Globus pallidus (tissue), 1 donor: ENCODE results near the gene GSAP.
"Not testable (repeated sequence)": the region's sequence is repeated elsewhere in the genome, so short reads cannot be mapped to it uniquely, and the experiment has no call there.

Experiments used
- DNase-seq: peaks from one replicate; pipeline ENCODE4 v3.0.0-alpha.2; 2015; ENCODE audit warnings: low spot score

The GSAP gene

DNA sequence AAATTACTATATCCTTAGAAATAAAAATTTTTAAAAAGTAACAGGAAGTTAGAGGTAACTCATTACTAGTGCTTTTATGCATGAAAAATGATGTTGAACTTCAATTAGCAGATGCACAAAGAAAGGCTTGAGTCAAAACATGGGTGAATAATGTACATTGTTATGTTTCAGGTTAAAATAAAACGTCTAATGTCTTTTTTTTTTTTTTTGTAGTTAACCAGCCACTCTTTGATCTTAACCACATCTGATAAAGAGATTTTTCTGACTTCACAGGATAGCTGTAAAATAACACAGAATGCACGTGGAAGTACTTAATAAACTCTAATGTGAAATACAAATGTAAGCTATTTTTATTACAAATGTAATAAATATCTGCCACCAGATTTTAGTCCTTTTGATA lies 61.7 kb downstream of the GSAP start:
- DNase-seq: no peak

DNA sequence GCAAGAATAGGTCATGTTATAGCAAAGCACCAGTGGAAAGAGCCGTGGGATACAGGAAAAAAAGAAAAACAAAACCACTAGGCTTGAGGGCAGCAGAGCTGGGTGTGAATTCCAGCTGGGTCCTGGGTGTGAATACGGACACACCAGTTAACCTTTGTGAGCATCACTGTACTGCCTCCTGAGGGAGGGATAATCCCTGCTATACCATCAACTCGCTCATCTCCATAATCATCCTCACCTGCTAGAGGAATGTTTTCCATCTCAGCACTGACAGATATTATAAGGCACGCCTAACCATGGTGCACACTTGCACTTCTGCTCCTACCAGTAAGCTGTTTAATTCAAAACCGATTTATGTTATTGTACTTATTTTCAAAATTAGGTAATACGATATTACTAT lies 62.2 kb downstream of the GSAP start:
- no peak for DNase-seq

DNA sequence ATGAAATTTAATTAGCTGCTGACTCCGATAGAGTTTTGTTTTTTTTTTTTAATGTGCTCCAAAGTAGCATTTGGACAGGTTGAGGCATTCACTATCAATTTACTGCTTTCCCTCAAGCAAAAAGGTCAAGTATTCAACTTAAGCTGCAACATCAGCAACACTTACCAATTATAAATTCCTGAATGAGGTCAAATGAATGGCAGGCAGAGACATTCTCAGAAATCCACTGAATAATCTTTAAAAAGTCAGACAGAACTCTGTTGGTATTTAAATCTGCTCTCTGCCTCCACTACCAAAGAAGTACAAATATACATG lies 62.8 kb downstream of the GSAP start:
- DNase-seq: no peak

DNA sequence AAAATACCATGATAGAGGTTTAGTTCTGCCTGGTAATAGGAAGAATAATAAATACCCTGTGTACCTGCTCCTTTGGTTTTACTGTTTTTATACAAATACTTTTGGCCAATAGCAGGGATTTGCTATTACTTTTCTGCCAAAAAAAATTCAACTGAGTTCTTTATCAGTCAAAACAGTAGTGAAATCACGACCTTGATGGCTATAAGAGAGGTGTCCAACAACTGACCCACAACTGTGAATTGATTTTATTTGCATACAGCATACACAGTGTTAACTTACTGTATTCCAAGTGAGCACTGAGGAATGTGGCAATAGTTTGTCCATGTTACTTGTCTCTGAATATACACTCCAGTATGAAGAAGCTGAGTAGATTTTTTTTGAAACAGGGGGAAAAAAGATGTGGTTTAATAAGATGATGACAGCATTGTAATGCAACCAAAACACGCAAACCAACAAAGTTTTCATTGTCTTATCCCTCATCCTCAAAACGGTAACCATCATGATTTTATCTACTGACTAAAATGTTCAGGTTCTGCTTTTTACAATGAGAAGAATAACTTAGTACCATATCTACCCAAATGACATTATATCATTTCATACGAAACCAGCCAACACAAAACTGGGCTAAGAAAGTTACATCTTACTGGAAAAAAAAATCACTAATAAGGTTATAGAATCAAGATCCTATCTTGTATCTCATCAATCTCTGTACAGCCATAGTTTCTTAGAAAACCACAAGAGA lies 63.3 kb downstream of the GSAP start:
- DNase-seq: no peak

- no peak for DNase-seq
Measured at GRCh38 chr7:77351539-77352004, 64.6 kb downstream of the GSAP start.

GRCh38 chr7:77349141-77349540 lies 67.0 kb downstream of the GSAP start:
- DNase-seq: no peak

DNA sequence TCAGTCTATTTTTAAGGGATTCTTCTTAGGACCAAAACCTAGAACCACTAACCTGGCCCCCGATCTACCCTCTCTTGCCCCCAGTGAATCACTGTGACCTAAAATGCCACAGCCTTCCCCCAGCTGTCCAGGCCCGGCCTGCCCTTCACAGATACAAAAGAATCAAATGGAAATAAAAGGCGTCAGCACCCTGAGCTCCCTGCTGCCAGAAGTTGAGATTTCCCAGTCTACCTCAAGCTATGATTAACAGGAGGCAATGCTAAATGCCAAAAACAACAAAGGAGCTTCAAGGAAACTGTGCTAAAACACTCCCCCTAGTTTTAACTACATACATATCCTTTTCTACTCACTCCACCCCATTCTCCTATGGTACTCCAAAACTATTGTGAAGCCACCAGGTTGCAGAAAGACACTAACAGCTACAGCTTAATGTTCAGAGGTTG lies 67.8 kb downstream of the GSAP start:
- no peak for DNase-seq

- no peak for DNase-seq
Measured at GRCh38 chr7:77346441-77346840, 69.7 kb downstream of the GSAP start.

GRCh38 chr7:77345426-77345825 lies 70.7 kb downstream of the GSAP start:
- not testable (repeated sequence) for DNase-seq

DNA sequence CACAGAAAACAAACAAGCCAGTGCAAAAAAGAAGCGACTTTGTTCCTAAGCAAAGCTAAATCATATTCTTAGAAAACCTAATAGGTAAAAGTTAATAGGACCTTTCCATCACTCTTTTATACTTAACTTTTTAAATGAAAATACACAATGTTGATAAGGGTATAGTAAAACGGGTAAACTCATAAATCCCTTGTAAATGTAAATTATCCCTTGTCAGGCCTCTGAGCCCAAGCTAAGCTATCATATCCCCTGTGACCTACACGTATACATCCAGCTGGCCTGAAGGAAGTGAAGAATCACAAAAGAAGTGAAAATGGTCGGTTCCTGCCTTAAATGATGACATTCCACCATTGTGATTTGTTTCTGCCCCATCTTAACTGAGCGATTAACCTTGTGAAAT lies 76.4 kb downstream of the GSAP start:
- DNase-seq: no peak

- no peak for DNase-seq
Measured at GRCh38 chr7:77338883-77339629, 77.1 kb downstream of the GSAP start.

DNA sequence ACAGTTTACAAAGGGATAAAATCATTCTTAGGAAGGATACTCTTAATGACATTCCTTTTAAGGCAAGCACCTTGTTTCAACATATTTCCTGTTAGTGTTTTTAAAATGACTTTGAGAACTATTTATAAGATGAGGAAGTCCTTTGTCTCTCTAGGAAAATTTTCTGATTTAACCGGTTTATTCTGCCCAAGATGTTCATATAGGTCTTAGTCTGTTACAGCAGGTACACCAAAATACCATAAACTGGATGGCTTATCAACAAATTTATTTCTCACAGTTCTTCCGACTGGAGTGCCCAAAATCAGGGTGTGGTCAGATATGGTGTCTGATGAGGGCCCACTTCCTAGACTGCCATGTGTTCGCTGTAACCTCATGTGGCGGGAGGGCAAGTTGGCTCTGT lies 77.9 kb downstream of the GSAP start:
- DNase-seq: no peak

GRCh38 chr7:77337456-77337990 lies 78.6 kb downstream of the GSAP start:
- no peak for DNase-seq

DNA sequence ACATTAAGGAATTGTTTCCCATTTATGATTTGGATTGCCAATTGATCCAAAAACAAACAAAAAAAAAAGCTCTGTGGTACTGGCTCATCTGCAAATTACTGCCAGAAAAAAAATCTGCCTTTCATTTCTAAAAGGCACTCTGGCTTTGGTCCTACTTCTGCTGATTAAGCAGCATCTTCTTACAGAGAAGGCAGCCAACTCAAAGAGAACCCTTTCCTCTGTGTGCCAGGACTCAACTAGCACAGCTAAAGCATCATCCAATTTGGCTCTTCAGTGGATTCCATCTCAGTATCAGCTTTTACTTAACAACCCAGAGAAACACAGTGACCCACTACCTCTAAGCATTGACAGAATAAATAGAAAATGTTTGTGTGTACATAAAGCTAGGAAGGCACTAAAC lies 80.6 kb downstream of the GSAP start:
- DNase-seq: no peak

- not testable (repeated sequence) for DNase-seq
Measured at GRCh38 chr7:77334039-77334438, 82.1 kb downstream of the GSAP start.

DNA sequence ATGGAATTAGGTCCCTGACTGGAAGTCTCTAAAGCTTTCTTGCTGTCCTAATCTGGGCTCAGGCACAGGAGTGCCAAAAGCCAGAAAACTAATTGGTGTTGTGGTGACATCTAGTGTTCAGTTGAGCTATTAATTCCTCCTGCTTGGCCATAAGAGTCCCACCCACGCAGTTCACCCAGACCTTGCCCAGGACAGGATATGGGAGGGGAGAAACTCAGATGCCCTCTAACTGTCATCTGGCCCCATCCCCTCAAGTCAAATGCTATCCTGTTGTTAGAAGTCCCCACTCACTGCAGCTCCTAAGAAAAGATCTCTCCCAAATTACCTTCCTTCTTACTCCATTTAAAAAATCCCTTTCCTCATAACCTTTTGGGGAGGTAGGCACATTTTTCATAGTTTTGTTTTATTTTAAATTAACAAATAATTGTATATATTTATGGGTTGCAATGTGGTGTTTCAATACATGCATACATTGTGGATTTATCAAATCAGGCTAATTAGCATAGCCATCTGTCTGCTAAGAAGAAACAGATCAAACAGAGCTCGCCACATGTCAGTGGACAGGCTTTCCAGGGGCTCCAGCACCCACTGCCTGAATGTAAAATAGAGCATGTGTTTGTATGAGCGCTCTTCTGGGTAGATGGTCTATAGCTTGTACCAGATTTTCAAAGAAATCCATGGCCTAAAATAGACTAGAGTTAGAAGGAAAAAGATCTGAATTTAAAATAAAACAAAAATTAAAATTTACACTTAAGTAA lies 84.0 kb downstream of the GSAP start:
- DNase-seq: peak; percentile 89

GRCh38 chr7:77330169-77330882 lies 85.8 kb downstream of the GSAP start:
- no peak for DNase-seq

GRCh38 chr7:77329466-77330168 lies 86.5 kb downstream of the GSAP start:
- no peak for DNase-seq

- DNase-seq: no peak
Measured at GRCh38 chr7:77328669-77329068, 87.5 kb downstream of the GSAP start.

DNA sequence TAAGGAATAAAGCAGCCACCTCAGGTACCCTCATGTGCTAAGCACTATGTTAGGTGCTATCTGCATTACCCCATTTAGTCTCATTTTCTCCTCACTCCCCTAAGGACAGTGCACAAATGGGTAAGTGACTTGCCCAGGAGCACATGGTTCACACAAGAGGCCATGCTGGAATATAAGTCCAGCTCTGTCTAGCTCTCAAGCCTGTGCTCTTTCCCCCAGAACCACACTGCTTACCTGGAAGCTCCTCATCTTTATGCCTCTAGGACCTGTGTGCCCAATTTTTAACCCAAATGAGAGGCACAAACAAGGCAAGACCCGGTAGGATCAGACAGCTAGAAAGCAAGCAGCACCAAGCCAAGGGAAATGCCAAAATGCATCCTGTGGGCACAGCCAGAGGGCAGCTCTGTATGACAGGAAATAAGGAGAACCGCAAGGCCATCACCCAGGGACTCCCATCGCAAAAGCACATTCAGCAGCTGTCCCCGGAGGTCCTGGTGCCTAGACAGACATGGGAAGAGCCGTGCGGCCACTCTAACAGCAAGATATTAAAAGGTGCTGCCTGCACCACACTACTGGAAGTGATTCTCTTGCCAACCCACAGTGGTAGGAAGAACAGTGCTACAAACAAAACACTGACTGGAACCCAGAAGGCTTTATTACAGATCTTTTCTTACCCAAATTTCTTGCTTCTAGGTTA lies 88.1 kb downstream of the GSAP start:
- no peak for DNase-seq
